ENCODE data around the gene GPANK1. TPM values are rescaled to one million over a fixed set of nuclear protein-coding genes. Genes with fewer than 3 reads are reported as not detected.

Gene GPANK1
- total and polyA plus RNA-seq, 2 of the 13 experiments (the other 11 are each of a cell fraction or from before 2014, with no cell fraction given) = 15.4 to 22.8 TPM

- TF ChIP-seq STAG1 (CRISPR knock-in tag; IDR thresholded peaks at IDR 0.05) (no peak), ZNF670 (CRISPR knock-in tag; IDR thresholded peaks at IDR 0.05; ENCODE audit: borderline replicate concordance) (no peak), ZNF280D (CRISPR knock-in tag; IDR thresholded peaks at IDR 0.05) (no peak), ZBTB20 (CRISPR knock-in tag; IDR thresholded peaks at IDR 0.05; ENCODE audit: borderline replicate concordance, low read depth) (no peak), HCFC1 (IDR thresholded peaks at IDR 0.05; ENCODE audit: low read depth, low read length) (no peak), CEBPG (CRISPR knock-in tag; IDR thresholded peaks at IDR 0.05) (no peak), ZNF562 (CRISPR knock-in tag; IDR thresholded peaks at IDR 0.05; ENCODE audit: borderline replicate concordance) (no peak), XRCC5 (optimal IDR thresholded peaks at IDR 0.05; ENCODE audit: low read length) (peak; percentile 31), ZUFSP (CRISPR knock-in tag; IDR thresholded peaks at IDR 0.05; ENCODE audit: borderline replicate concordance) (no peak)
Observed at GRCh38 chr6:31713991-31714684, 49.3 kb upstream of the GPANK1 start (continued).

Measured in HepG2 (cell line).